Tibial artery (tissue), 4 donors: ENCODE results near the gene WDR93.

Experiments
- DNase-seq, 2 donors: peaks; one replicate each; pipeline ENCODE4 v3.0.0-alpha.2; 2019
- H3K27ac ChIP-seq, 2 donors: fragments of 200-600 bp; sonication (generic) in 1 of 2; 1 replicate in 1 of 2; 2 replicates in 1 of 2; pipeline ENCODE4 v1.5.1; 2018 to 2019; ENCODE audit warnings: mild to moderate bottlenecking in 1 of 2
- H3K27me3 ChIP-seq, 2 donors: fragments of 200-600 bp; sonication (generic) in 1 of 2; one replicate each; pipeline versions ENCODE4 v1.5.1 to v1.6.0; 2016 to 2019
- H3K36me3 ChIP-seq, 3 donors: fragments of 200-600 bp; sonication (generic) in 2 of 3; one replicate each; pipeline ENCODE4 v1.5.1; 2016 to 2019; ENCODE audit warnings: mild to moderate bottlenecking in 2 of 3
- H3K4me1 ChIP-seq, 4 donors: fragments of 200-600 bp; sonication (generic) in 2 of 4; 1 replicate in 3 of 4; 2 replicates in 1 of 4; pipeline ENCODE4 v1.5.1; 2016 to 2019
- H3K4me3 ChIP-seq, 2 donors: fragments of 200-600 bp; sonication (generic) in 1 of 2; 1 replicate in 1 of 2; 2 replicates in 1 of 2; pipeline ENCODE4 v1.5.1; 2018 to 2019; ENCODE audit warnings: mild to moderate bottlenecking in 2 of 2
- H3K9me3 ChIP-seq, 3 donors: fragments of 200-600 bp; sonication (generic) in 1 of 3; one replicate each; pipeline ENCODE4 v1.5.1; 2016 to 2019
- CTCF ChIP-seq, 2 experiments: fragments of 200-600 bp in 1 of 2; fragments of 450-650 bp in 1 of 2; IDR thresholded peaks; one replicate each; pipeline ENCODE4 v1.5.1; 2017 to 2019; ENCODE audit warnings: antibody characterized with exemption in 2 of 2, mild to moderate bottlenecking in 1 of 2, moderate library complexity in 1 of 2
- intact Hi-C: fragments of 100-400 bp; cut with DNase I; formaldehyde crosslinking; loops from one replicate; pipeline ENCODE4 v1.15.0; 2023; ENCODE audit warnings: low total_unique reads

WDR93 gene

DNA sequence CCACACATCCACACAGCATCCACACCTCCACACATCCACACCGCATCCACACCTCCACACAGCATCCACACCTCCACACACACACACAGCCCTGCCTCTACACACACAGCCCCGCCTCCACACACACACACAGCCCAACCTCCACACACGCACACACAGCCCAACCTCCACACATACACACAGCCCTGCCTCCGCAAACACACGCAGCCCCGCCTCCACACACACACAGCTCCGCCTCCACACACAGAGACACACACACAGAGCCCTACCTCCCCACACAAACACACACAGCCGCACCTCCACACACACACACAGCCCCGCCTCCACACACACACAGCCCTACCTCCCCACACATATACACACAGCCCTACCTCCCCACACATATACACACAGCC, 55.8 kb downstream of the WDR93 start:
- Histone ChIP-seq H3K36me3 (no peaks in the 10 kb centered on the region), H3K4me3 (no peak overlapping the region), H3K4me1 (peaks cover 0 to 21% (median 13%) of the 10 kb centered on the region in 4 donors), H3K27me3 (peaks cover 0 to 43% of the 10 kb centered on the region in 2 donors), H3K9me3 (no peaks in the 10 kb centered on the region), H3K27ac (no peak overlapping the region)
- intact Hi-C loops, result no loop called here
- DNase-seq, result no peak
- TF ChIP-seq CTCF (IDR thresholded peaks at IDR 0.05), result no peak

DNA sequence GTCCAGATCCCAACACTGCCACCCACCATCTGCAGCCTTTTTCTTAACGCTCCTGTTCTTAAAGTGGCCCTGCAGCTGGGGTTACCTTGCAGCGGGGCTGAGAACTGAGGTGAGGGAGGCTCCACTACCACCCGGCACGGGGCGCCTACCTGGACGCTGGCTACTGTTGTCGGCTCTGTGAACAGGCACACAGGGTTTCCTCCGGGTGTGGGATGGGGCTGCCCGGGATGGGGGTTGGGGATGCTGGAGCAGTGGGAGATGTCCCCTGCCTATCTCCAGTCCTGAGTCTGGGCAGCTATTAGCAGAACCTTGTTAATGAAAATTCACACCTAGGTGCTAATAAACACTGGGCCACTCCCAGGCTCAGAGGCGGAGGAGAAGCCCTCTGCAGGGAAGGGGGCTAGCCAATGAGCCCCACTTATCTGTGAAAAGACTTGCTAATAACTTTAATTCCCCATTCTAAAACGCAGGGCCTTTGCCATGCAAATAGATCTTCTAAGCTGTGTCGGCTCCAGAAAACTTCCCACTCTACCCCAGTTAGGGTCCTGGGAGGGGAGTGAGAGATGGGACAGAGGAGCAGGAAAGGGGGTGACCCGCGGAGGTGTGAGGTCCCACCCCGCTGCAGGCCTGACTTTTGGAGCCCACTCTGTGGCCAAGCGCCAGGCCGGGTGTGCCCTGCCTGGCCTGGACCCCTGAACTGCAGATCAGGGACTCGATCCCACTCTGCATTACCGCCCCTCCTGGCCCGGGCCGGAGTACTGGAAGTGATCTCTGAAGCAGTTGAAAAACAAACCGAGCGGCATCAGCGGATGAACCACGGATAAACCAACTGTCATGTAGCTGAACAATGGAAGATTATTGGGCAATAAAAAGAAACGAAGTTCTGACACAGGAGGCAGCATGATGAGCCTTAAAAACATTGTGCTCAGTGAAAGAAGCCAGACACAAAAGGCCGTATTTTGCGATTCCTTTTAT, 57.4 kb downstream of the WDR93 start:
- intact Hi-C loops, result no loop called here
- Histone ChIP-seq H3K9me3 (no peaks in the 10 kb centered on the region), H3K4me3 (no peak overlapping the region), H3K27me3 (peaks cover 0 to 43% of the 10 kb centered on the region in 2 donors), H3K4me1 (peaks cover 0 to 23% (median 14%) of the 10 kb centered on the region in 4 donors), H3K36me3 (no peaks in the 10 kb centered on the region), H3K27ac (no peak overlapping the region)
- DNase-seq, result no peak
- TF ChIP-seq CTCF (IDR thresholded peaks at IDR 0.05), result no peak

GRCh38 chr15:89749054-89749453, 58.4 kb downstream of the WDR93 start:
- Histone ChIP-seq H3K27me3 (peaks cover 0 to 43% of the 10 kb centered on the region in 2 donors), H3K36me3 (no peaks in the 10 kb centered on the region), H3K9me3 (no peaks in the 10 kb centered on the region), H3K4me3 (no peak overlapping the region), H3K4me1 (peaks cover 0 to 23% (median 14%) of the 10 kb centered on the region in 4 donors), H3K27ac (no peak overlapping the region)
- no peak for TF ChIP-seq CTCF (IDR thresholded peaks at IDR 0.05)
- intact Hi-C loops, result no loop called here
- DNase-seq, result no peak

- no peak for TF ChIP-seq CTCF (IDR thresholded peaks at IDR 0.05)
Measured at GRCh38 chr15:89749526-89749925, 58.9 kb downstream of the WDR93 start.

GRCh38 chr15:89749951-89750559, 59.4 kb downstream of the WDR93 start:
- TF ChIP-seq CTCF (IDR thresholded peaks at IDR 0.05), result no peak
- H3K4me1 ChIP-seq, result peaks cover 0 to 23% (median 14%) of the 10 kb centered on the region in 4 donors
- H3K27ac ChIP-seq, result peak overlapping the region; percentile 64 to 69
- peak overlapping the region; percentile 66 to 87 for H3K4me3 ChIP-seq
- no peak for DNase-seq
- H3K9me3 ChIP-seq, result no peaks in the 10 kb centered on the region
- intact Hi-C loops, result loop anchor here (5.0 to 10.0 kb wide), 2 partner anchors 103 to 325 kb away; no protein-coding TSS in a partner anchor
- peaks cover 0 to 38% of the 10 kb centered on the region in 2 donors for H3K27me3 ChIP-seq
- no peaks in the 10 kb centered on the region for H3K36me3 ChIP-seq

More at GRCh38 chr15:89749526-89749925, 58.9 kb downstream of the WDR93 start:
- Histone ChIP-seq H3K9me3 (no peaks in the 10 kb centered on the region), H3K27ac (no peak overlapping the region), H3K4me3 (no peak overlapping the region), H3K27me3 (peaks cover 0 to 43% of the 10 kb centered on the region in 2 donors), H3K4me1 (peaks cover 0 to 23% (median 14%) of the 10 kb centered on the region in 4 donors), H3K36me3 (no peaks in the 10 kb centered on the region)
- intact Hi-C loops, result no loop called here
- DNase-seq, result no peak
